HepG2 (cell line): ENCODE data around the gene ITGAE. TPM values are rescaled to one million over a fixed set of nuclear protein-coding genes. Genes with fewer than 3 reads are reported as not detected.
A peak's percentile ranks its signal among the peaks of the same experiment; 100 is the strongest.

Experiments used
- AGO2 ChIP-seq: fragments of 200-400 bp; formaldehyde crosslinking; optimal IDR thresholded peaks from 2 replicates; pipeline ENCODE3; 2017; ENCODE audit warnings: mild to moderate bottlenecking, low read depth, low read length, moderate library complexity
- HDAC6 ChIP-seq: fragments of 200-600 bp; sonication (generic); IDR thresholded peaks from 2 replicates; pipeline ENCODE4 v1.7.0; 2017; ENCODE audit warnings: mild to moderate bottlenecking, antibody characterized with exemption, low read length, low read depth
- HNRNPL ChIP-seq: fragments of 200-400 bp; formaldehyde crosslinking; IDR thresholded peaks from 2 replicates; pipeline ENCODE4 v1.6.1; 2017; ENCODE audit warnings: mild to moderate bottlenecking, low read depth, low read length
- HOXA3 ChIP-seq: sonication (generic); formaldehyde crosslinking; IDR thresholded peaks from 2 replicates; pipeline ENCODE4 v1.5.0; 2020; ENCODE audit warnings: missing genetic modification reagents
- HOXD1 ChIP-seq: sonication (generic); formaldehyde crosslinking; IDR thresholded peaks from 2 replicates; pipeline ENCODE4 v1.5.0; 2020; ENCODE audit warnings: missing genetic modification reagents
- JUND ChIP-seq: sonication (generic); formaldehyde crosslinking; IDR thresholded peaks from 2 replicates; pipeline ENCODE4 v1.8.0; 2022; ENCODE audit warnings: mild to moderate bottlenecking, missing genetic modification reagents
- KDM2A ChIP-seq: sonication (generic); formaldehyde crosslinking; IDR thresholded peaks from 2 replicates; pipeline ENCODE4 v1.4.0; 2020; ENCODE audit warnings: low read depth, missing genetic modification reagents, borderline replicate concordance
- KDM3A ChIP-seq: IDR thresholded peaks from 2 replicates; pipeline ENCODE4 v1.6.1; 2018; ENCODE audit warnings: low read depth, missing compliant biosample characterization
- MATR3 ChIP-seq: sonication (generic); formaldehyde crosslinking; IDR thresholded peaks from 2 replicates; pipeline ENCODE4 v1.4.0; 2020; ENCODE audit warnings: missing genetic modification reagents
- MTF1 ChIP-seq: sonication (generic); formaldehyde crosslinking; IDR thresholded peaks from 2 replicates; pipeline ENCODE4 v1.5.0; 2020; ENCODE audit warnings: missing genetic modification reagents
- MYC ChIP-seq: sonication (generic); formaldehyde crosslinking; IDR thresholded peaks from 2 replicates; pipeline ENCODE4 v1.9.0; 2021; ENCODE audit warnings: missing genetic modification reagents, borderline replicate concordance
- PCBP1 ChIP-seq: fragments of 200-400 bp; formaldehyde crosslinking; IDR thresholded peaks from 2 replicates; pipeline ENCODE4 v1.6.1; 2017; ENCODE audit warnings: mild to moderate bottlenecking, low read depth, low read length, borderline replicate concordance
- PPARG ChIP-seq: conservative IDR thresholded peaks from 2 replicates; pipeline ENCODE4 v1.6.1; 2016; ENCODE audit warnings: missing biosample characterization, missing genetic modification reagents
- RFX3 ChIP-seq: IDR thresholded peaks from 2 replicates; pipeline ENCODE4 v1.6.1; 2016; ENCODE audit warnings: missing biosample characterization, missing genetic modification reagents
- SIN3B ChIP-seq: fragments of 150-350 bp; IDR thresholded peaks from 2 replicates; pipeline ENCODE4 v1.6.1; 2014; ENCODE audit warnings: low read length
- TARDBP ChIP-seq: sonication (generic); formaldehyde crosslinking; IDR thresholded peaks from 2 replicates; pipeline ENCODE4 v1.8.0; 2022; ENCODE audit warnings: mild to moderate bottlenecking, missing genetic modification reagents
- ZFYVE20 ChIP-seq: sonication (generic); formaldehyde crosslinking; IDR thresholded peaks from 2 replicates; pipeline ENCODE4 v1.8.0; 2023; ENCODE audit warnings: low read depth, mild to moderate bottlenecking, moderate library complexity, missing genetic modification reagents, borderline replicate concordance
- ZKSCAN1 ChIP-seq: fragments of 150-350 bp; IDR thresholded peaks from 2 replicates; pipeline ENCODE4 v1.6.1; 2014; ENCODE audit warnings: low read length
- ZNF12 ChIP-seq: sonication (generic); formaldehyde crosslinking; IDR thresholded peaks from 2 replicates; pipeline ENCODE4 v1.5.0; 2020; ENCODE audit warnings: missing genetic modification reagents
- ZNF33A ChIP-seq: sonication (generic); formaldehyde crosslinking; IDR thresholded peaks from 2 replicates; pipeline ENCODE4 v1.5.1; 2020; ENCODE audit warnings: missing genetic modification reagents, mild to moderate bottlenecking, moderate library complexity, borderline replicate concordance
- ZNF781 ChIP-seq: sonication (generic); formaldehyde crosslinking; IDR thresholded peaks from 2 replicates; pipeline ENCODE4 v1.5.1; 2020; ENCODE audit warnings: borderline replicate concordance, mild to moderate bottlenecking, missing genetic modification reagents; ENCODE audit errors: not compliant biosample characterization
- polyA plus RNA-seq, 8 experiments: library from polyadenylated mRNA; depleted of rRNA in 3 of 8; stranded (reverse) in 7 of 8; unstranded in 1 of 8; fragments of >200 nt; fragmentation: Illumina TruSeq in 4 of 8; extraction: Trizol in 4 of 8; gene quantifications; 2 replicates each; pipeline versions ENCODE4 v1.2.1 to v1.2.3, GENCODE V29; 2011 to 2016; ENCODE audit warnings: low read depth in 4 of 8, missing spikeins in 1 of 8, mixed read lengths in 1 of 8; ENCODE audit not compliant: insufficient read depth in 1 of 8
- total RNA-seq, 5 experiments: library from RNA; depleted of rRNA; stranded (reverse); fragments of >200 nt; fragmentation: Illumina TruSeq; extraction: Trizol; gene quantifications; 2 replicates each; pipeline ENCODE4 v1.2.3, GENCODE V29; 2016; ENCODE audit warnings: low read depth in 1 of 5
- TF ChIP-seq, protein P1 (sequence below): sonication (generic); formaldehyde crosslinking; conservative IDR thresholded peaks from 2 replicates; pipeline ENCODE4 v1.4.0; 2020; ENCODE audit warnings: missing genetic modification reagents
- TF ChIP-seq, protein P2 (sequence below): sonication (generic); formaldehyde crosslinking; IDR thresholded peaks from 2 replicates; pipeline ENCODE4 v1.5.0; 2020; ENCODE audit warnings: missing genetic modification reagents
- TF ChIP-seq, protein P3 (sequence below): sonication (generic); formaldehyde crosslinking; IDR thresholded peaks from 2 replicates; pipeline ENCODE4; 2020; ENCODE audit warnings: missing genetic modification reagents, mild to moderate bottlenecking, borderline replicate concordance

The ITGAE gene
- total and polyA plus RNA-seq, 2 of the 13 experiments (the other 11 are each of a cell fraction or from before 2014, with no cell fraction given): 42.3 to 49.0 TPM

DNA sequence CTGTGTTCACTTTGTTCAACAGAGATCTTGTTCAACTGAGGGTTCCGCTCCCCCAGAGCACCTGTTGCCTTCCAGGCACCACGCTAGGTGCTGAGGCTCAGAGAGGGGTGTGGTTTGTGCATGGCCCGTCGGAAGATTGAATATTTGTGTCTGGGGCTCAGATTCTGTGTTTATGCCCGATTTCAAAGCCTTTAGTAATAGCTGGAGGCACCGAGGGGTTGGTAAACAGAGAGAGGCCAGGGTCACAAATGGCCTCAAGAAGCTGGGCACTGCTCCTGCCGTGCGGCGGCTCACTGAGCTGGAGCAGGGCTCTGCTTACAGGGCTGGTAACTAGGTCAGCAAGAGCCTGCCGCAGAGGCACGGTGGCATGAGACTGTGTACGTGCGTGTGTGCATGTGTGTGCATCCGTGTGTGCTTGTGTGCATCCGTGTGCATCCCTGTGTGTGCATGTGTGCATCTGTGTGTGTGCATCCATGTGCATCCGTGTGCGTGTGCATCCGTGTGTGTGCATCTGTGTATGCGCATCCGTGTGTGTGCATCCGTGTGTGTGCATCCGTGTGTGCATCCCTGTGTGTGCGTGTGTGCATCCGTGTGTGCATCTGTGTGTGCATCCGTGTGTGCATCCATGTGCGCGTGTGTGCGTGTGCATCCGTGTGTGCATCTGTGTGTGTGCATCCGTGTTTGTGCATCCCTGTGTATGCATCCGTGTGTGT is 5.4 kb downstream of the ITGAE start (continued):
- TF ChIP-seq, protein P1, sequence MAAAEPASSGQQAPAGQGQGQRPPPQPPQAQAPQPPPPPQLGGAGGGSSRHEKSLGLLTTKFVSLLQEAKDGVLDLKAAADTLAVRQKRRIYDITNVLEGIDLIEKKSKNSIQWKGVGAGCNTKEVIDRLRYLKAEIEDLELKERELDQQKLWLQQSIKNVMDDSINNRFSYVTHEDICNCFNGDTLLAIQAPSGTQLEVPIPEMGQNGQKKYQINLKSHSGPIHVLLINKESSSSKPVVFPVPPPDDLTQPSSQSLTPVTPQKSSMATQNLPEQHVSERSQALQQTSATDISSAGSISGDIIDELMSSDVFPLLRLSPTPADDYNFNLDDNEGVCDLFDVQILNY (CRISPR knock-in tag): no peak
- TF ChIP-seq ZNF12 (CRISPR knock-in tag) (no peak; the same call in 1 of the 2 replicates), TARDBP (CRISPR knock-in tag) (no peak), ZNF781 (no peak), ZKSCAN1 (no peak), ZFYVE20 (CRISPR knock-in tag) (no peak), JUND (CRISPR knock-in tag) (no peak), KDM3A (CRISPR knock-in tag) (no peak), HOXA3 (peak; percentile 46), RFX3 (CRISPR knock-in tag) (no peak), HDAC6 (no peak), HOXD1 (CRISPR knock-in tag) (no peak), PPARG (CRISPR knock-in tag) (0 out of 2 replicates have a peak, but pooled peaks have one; percentile 46), SIN3B (no peak), AGO2 (peak; percentile 20), PCBP1 (no peak), ZNF33A (no peak), MYC (CRISPR knock-in tag) (no peak; the same call in 1 of the 2 replicates), MATR3 (CRISPR knock-in tag) (no peak), HNRNPL (peak; percentile 74; the same call in 1 of the 2 replicates), MTF1 (CRISPR knock-in tag) (no peak), KDM2A (CRISPR knock-in tag) (no peak; the same call in 1 of the 2 replicates)
- TF ChIP-seq, protein P2, sequence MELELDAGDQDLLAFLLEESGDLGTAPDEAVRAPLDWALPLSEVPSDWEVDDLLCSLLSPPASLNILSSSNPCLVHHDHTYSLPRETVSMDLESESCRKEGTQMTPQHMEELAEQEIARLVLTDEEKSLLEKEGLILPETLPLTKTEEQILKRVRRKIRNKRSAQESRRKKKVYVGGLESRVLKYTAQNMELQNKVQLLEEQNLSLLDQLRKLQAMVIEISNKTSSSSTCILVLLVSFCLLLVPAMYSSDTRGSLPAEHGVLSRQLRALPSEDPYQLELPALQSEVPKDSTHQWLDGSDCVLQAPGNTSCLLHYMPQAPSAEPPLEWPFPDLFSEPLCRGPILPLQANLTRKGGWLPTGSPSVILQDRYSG (CRISPR knock-in tag): no peak
- TF ChIP-seq, protein P3, sequence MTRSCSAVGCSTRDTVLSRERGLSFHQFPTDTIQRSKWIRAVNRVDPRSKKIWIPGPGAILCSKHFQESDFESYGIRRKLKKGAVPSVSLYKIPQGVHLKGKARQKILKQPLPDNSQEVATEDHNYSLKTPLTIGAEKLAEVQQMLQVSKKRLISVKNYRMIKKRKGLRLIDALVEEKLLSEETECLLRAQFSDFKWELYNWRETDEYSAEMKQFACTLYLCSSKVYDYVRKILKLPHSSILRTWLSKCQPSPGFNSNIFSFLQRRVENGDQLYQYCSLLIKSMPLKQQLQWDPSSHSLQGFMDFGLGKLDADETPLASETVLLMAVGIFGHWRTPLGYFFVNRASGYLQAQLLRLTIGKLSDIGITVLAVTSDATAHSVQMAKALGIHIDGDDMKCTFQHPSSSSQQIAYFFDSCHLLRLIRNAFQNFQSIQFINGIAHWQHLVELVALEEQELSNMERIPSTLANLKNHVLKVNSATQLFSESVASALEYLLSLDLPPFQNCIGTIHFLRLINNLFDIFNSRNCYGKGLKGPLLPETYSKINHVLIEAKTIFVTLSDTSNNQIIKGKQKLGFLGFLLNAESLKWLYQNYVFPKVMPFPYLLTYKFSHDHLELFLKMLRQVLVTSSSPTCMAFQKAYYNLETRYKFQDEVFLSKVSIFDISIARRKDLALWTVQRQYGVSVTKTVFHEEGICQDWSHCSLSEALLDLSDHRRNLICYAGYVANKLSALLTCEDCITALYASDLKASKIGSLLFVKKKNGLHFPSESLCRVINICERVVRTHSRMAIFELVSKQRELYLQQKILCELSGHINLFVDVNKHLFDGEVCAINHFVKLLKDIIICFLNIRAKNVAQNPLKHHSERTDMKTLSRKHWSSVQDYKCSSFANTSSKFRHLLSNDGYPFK (CRISPR knock-in tag): peak; percentile 72; the same call in 1 of the 2 replicates
